Lung (tissue), 12 donors: Measurements from ENCODE around the gene DIRAS1. TPM values are rescaled to one million over a fixed set of nuclear protein-coding genes. Genes with fewer than 3 reads are reported as not detected.

ENCODE experiments used
- ATAC-seq: fragments of 200-7000 bp; cut with Tn5 transposase; one replicate; pipeline ENCODE4 v1.9.1; 2020; ENCODE audit warnings: moderate number of reproducible peaks; ENCODE audit not compliant: insufficient read depth, low FRiP score
- DNase-seq, 3 donors: peaks; one replicate each; pipeline ENCODE4 v3.0.0-alpha.2; 2013 to 2017
- H3K27ac ChIP-seq, 2 donors: one replicate each; pipeline ENCODE4 v1.5.1; 2013; ENCODE audit warnings: mild to moderate bottlenecking in 2 of 2, moderate library complexity in 2 of 2, control low read depth in 1 of 2, inconsistent platforms in 1 of 2, low read depth in 1 of 2, low read length in 1 of 2
- H3K27me3 ChIP-seq, 3 donors: one replicate each; pipeline ENCODE4 v1.5.1; 2013; ENCODE audit warnings: low read length in 2 of 3; ENCODE audit not compliant: control insufficient read depth in 3 of 3, insufficient read depth in 3 of 3
- H3K36me3 ChIP-seq, 4 donors: one replicate each; pipeline ENCODE4 v1.5.1; 2013; ENCODE audit warnings: low read length in 4 of 4, mild to moderate bottlenecking in 1 of 4, moderate library complexity in 1 of 4; ENCODE audit not compliant: control insufficient read depth in 4 of 4, insufficient read depth in 4 of 4
- H3K4me1 ChIP-seq, 5 donors: one replicate each; pipeline ENCODE4 v1.5.1; 2013; ENCODE audit warnings: low read length in 5 of 5, mild to moderate bottlenecking in 2 of 5, moderate library complexity in 1 of 5; ENCODE audit not compliant: control insufficient read depth in 5 of 5, insufficient read depth in 5 of 5
- H3K4me3 ChIP-seq: one replicate; pipeline ENCODE4 v1.5.1; 2013; ENCODE audit warnings: mild to moderate bottlenecking, control low read depth, moderate library complexity
- H3K9ac ChIP-seq, 2 donors: one replicate each; pipeline ENCODE4 v1.5.1; 2013; ENCODE audit warnings: low read length in 2 of 2, control low read depth in 1 of 2; ENCODE audit not compliant: insufficient read depth in 1 of 2
- H3K9me3 ChIP-seq, 4 donors: one replicate each; pipeline ENCODE4 v1.5.1; 2013; ENCODE audit warnings: low read length in 3 of 4, mild to moderate bottlenecking in 1 of 4, moderate library complexity in 1 of 4; ENCODE audit not compliant: control insufficient read depth in 4 of 4, insufficient read depth in 3 of 4
- CTCF ChIP-seq: IDR thresholded peaks from 2 replicates; pipeline ENCODE4 v1.5.1; 2012; ENCODE audit warnings: mild to moderate bottlenecking; ENCODE audit errors: control extremely low read depth, extremely low read depth
- WGBS, 2 donors: extraction: QIAGEN DNeasy Blood & Tissue Kit; methylation state at CpG; one replicate each; pipeline ENCODE4 v1.1.7; 2013; 5-methylcytosine and 5-hydroxymethylcytosine counted together
- polyA plus RNA-seq, 2 donors: library from polyadenylated mRNA; stranded (reverse); fragments of 200-250 nt; gene quantifications; one replicate each; pipeline ENCODE4 v1.2.1, GENCODE V29; 2013
- total RNA-seq, 2 donors: library from RNA; depleted of rRNA in 1 of 2; stranded (reverse); fragments of >200 nt in 1 of 2; gene quantifications; one replicate each; pipeline ENCODE4 v1.2.1, GENCODE V29; 2014 to 2021
- donor health status: control.
- donor health status: control.
- donor health status: Bipolar disorder and iron deficiency.
- donor health status: healthy.
- donor health status: DM: yes; HTN: yes; CAD: no.

The DIRAS1 gene
- total and polyA plus RNA-seq, 4 donors: 0.37 to 1.2 (median 0.58) TPM

- no peak for TF ChIP-seq CTCF
- no peak overlapping the region for H3K4me3 ChIP-seq
- H3K4me1 ChIP-seq: peaks cover 0 to 6% (median 3%) of the 10 kb centered on the region in 5 donors
- 80 to 93% methylated on average over 15 of the region's 15 CpGs for whole genome bisulfite sequencing, 2 donors
- peaks cover 0 to 4% (median 1%) of the 10 kb centered on the region in 4 donors for H3K9me3 ChIP-seq
- peaks cover 0 to 35% (median 15%) of the 10 kb centered on the region in 4 donors for H3K36me3 ChIP-seq
- no peaks in the 10 kb centered on the region for H3K27me3 ChIP-seq
- no peak overlapping the region for H3K27ac ChIP-seq
- H3K9ac ChIP-seq: no peak overlapping the region
- ATAC-seq: no peak
- no peak for DNase-seq
Measured at GRCh38 chr19:2736550-2737190, 15.5 kb upstream of the DIRAS1 start.

GRCh38 chr19:2735374-2735773 is 14.2 kb upstream of the DIRAS1 start:
- no peak overlapping the region for H3K27ac ChIP-seq
- peaks cover 0 to 35% (median 15%) of the 10 kb centered on the region in 4 donors for H3K36me3 ChIP-seq
- H3K9me3 ChIP-seq: peaks cover 0 to 4% (median 1%) of the 10 kb centered on the region in 4 donors
- DNase-seq: no peak
- H3K4me3 ChIP-seq: no peak overlapping the region
- ATAC-seq: no peak
- peaks cover 0 to 6% (median 3%) of the 10 kb centered on the region in 5 donors for H3K4me1 ChIP-seq
- no peak overlapping the region for H3K9ac ChIP-seq
- H3K27me3 ChIP-seq: no peaks in the 10 kb centered on the region
- 95% methylated on average over 12 of the region's 12 CpGs for WGBS, 2 donors
- no peak for TF ChIP-seq CTCF

- H3K4me1 ChIP-seq: peaks cover 0 to 6% (median 3%) of the 10 kb centered on the region in 5 donors
- no peak for TF ChIP-seq CTCF
- H3K27ac ChIP-seq: no peak overlapping the region
- H3K9me3 ChIP-seq: peaks cover 0 to 4% (median 1%) of the 10 kb centered on the region in 4 donors
- WGBS, 2 donors: 91 to 92% methylated on average over 26 of the region's 26 CpGs
- no peak for DNase-seq
- H3K36me3 ChIP-seq: peaks cover 0 to 35% (median 15%) of the 10 kb centered on the region in 4 donors
- ATAC-seq: no peak
- H3K4me3 ChIP-seq: no peak overlapping the region
- no peak overlapping the region for H3K9ac ChIP-seq
- no peaks in the 10 kb centered on the region for H3K27me3 ChIP-seq
Measured at GRCh38 chr19:2734589-2735288, 13.6 kb upstream of the DIRAS1 start.
